Stimulated activated naive CD4-positive, alpha-beta T cell treated with Interleukin-2 at 50 U/mL for 16 hours (primary cell): ENCODE measurements around the gene GNPTG.
"Not testable (repeated sequence)": the region's sequence is repeated elsewhere in the genome, so short reads cannot be mapped to it uniquely, and the experiment has no call there.

Experiments
- DNase-seq: peaks from one replicate; lab custom pipeline; 2025; lab: John Stamatoyannopoulos, UW

Gene GNPTG

DNA sequence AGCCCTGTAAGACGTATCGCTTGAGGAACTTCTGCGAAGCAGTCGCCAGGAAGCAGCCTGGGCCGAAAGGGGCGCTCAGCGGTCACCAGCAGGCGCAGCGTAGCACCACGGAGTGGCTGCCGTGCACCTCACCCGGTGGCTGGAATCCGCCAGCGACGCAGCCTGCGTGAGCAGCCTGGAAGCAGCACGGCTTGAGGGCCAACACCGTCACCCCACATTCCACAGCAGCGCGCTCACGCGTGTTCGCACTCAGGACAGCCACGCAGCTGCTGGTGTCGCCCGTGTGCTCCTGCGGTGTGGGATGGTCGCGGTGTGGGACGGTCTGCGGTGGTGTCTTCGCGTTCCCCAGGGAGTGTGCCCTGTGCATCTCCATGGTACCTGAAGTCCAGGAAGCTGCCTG lies 32.7 kb upstream of the GNPTG start:
- DNase-seq = no peak

DNA sequence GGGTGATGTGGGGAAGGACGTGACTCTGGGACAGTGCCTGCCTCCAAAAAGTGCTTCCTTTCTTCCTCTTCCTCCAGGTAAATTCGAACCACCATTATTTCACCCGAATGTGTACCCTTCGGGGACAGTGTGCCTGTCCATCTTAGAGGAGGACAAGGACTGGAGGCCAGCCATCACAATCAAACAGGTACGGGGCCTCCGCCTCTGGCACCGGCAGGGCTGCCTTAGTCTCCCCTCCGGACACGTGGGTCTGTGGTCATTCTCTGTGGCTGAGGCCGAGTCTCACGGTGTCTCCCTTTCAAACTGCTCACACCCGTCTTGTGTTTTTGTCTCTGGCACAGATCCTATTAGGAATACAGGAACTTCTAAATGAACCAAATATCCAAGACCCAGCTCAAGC lies 31.6 kb upstream of the GNPTG start:
- no peak for DNase-seq

DNA sequence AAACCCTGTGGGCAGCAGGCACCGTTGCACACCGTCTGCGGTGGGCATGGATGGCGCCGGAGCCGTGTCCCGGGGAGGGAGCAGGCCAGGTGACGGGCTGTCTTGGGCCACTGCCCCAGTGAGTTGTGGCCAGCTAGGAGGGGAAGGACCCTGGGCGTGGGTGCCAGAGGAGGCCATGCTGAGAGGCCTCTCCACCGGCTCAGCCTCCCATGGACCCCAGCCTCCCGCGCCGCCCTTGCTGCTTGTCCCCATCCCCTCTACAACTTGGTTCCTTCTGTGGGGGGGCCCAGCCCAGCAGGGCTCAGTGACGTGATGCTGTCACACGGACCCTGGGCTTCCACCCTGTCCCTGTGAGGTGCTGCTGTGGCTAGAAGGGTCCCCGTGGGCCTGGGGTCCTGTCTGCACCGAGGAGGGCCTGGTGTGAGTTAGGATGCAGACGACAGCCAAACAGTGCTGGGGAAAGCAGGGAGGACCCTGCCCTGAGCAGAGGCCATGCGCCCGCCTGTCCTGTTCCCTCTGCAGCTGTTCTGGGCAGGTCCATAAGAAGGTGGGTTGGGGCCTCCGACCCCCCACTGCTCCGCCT lies 31.0 kb upstream of the GNPTG start:
- no peak for DNase-seq

DNA sequence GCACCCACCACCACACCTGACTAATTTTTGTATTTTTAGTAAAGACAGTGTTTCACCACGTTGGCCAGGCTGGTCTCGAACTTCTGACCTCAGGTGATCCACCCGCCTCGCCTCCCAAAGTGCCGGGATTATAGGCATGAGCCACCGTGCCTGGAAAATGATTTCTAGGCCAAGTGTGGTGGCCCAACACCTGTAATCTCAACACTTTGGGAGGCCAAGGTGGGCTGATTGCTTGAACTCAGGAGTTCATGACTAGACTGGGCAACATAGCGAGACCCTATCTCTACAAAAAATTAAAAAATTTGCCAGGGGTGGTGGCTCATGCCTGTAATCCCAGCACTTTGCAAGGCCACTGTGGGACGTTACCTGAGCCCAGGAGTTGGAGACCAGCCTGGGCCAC lies 29.3 kb upstream of the GNPTG start:
- no peak for DNase-seq

DNA sequence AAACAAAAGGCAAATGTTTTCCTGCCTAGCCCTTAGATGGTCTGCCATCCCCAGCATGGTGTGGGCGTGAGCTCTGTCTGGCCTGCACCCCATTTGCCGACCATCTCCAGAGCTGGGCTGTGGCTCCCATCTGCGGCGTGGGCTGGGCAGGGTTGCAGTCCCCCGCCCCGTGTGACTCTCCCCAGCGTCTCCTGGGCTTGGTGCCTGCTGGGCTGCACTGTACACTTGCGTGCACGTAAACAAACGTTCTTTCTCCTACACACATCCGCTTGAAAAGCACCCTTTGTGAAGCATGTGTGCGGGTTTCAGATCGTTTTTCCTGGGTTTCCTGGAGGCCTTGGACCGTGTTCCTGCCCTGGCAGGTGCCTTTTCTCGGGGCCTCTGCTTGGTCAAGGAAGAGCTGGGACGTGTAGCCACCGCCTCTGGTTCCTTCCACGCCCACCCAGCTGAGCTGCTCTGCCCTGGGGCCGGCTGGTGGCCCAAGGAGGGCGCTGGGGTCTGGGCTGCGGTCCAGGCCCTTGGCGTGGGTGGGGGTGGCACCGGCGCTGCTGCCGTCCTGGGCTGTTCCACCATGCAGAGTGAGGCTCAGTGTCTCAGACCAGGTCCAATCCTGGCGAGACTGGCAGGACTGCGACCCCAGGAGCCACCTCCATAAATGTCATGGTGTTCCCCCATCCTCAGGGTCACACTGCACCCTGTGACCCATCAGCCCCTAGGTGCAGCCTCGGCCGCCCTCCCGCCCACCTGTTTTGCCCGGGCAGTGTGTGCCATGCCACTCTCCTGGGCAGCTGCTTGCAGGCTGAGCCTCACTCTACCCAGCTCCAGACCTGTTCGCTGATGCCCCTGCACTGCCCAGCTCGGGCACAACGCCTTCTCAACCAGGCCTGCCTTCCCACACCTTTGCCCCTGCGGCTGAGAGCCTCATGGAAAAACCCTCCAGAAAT lies 28.2 kb upstream of the GNPTG start:
- DNase-seq = no peak

DNA sequence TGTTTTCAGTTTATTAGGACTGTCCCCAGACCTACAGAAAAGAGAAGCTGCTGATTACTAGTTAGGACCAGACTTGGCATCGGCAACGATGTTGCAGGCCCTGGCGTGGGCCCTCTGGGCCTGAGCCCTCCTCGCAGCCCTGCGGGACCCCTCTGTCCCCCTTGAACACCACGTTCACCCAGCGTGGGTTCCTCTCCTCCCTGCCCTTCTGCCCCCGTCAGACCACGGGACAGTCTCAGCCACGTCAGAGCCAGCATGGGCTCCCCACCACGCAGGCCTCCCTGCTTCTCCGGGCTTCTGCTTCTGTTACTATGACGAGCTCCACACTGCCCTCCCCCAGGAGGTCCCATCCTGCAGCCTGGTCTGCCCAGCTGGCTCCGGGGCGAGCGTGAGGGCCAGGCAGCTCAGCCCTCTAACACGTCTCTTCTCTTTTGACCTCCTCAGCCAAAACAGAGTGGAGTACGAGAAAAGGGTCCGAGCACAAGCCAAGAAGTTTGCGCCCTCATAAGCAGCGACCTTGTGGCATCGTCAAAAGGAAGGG lies 27.4 kb upstream of the GNPTG start:
- no peak for DNase-seq

DNA sequence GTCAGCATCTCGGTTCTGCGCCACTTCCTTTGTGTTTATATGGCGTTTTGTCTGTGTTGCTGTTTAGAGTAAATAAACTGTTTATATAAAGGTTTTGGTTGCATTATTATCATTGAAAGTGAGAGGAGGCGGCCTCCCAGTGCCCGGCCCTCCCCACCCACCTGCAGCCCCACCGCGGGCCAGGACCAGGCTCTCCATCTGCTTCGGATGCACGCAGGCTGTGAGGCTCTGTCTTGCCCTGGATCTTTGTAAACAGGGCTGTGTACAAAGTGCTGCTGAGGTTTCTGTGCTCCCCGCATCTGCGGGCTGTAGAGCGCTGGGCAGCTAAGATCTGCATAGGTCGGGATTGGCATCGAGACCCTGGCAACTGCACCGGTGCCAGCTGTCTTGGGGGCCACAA lies 26.5 kb upstream of the GNPTG start:
- DNase-seq = no peak

DNA sequence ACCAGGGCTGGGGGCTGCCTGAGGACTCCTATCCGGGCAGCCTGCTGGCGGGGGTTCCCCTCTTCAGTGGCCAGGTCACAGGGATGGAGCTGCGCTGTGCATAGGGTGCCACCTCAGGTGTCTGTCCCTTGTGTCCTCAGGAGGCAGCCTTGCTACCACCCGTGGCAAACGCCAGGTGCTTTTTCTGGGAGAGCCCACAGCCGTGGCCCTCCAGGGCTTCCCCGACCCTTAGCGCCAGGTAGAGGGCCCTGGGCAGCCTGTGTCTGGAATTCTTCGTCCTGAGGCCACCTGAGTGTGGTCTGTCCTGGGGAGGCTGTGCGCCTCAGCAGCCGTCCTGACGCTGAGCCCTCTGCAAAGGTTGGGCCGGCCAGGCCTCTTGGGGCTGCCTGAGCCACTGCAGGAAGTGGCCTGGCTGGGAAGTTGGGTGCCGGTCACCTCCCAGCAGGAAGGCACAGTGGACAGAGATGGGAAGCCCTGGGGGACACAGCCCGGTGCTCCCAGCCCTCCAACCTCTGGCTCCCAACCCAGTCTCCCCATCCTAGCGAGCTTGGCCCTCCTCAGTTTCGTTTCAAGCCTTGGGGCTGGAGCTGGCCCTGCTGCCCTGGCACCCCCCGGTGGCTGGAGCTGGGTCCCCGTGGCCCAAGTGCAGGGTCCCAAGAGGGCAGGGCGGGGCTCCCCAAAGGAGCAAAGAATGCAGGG lies 25.9 kb upstream of the GNPTG start:
- DNase-seq = no peak

DNA sequence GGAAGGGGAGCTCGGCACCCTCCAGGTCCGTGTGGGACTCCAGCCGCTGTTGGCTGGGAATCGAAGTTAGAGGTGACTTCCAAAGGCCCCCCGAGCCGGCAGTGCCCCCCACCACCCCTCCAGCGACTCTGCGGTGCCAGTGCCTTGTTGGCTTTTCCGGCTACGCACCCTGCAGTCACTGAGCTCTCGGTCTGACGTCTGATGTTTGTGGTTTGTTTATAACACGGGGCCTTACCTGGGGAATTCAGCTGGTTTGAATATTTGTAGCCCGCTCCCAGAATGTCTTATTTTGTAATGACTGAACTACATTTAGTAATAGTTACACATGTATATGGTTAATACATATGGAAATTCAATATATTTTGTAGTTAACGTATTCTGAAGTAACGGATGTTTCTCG lies 25.3 kb upstream of the GNPTG start:
- DNase-seq = no peak

DNA sequence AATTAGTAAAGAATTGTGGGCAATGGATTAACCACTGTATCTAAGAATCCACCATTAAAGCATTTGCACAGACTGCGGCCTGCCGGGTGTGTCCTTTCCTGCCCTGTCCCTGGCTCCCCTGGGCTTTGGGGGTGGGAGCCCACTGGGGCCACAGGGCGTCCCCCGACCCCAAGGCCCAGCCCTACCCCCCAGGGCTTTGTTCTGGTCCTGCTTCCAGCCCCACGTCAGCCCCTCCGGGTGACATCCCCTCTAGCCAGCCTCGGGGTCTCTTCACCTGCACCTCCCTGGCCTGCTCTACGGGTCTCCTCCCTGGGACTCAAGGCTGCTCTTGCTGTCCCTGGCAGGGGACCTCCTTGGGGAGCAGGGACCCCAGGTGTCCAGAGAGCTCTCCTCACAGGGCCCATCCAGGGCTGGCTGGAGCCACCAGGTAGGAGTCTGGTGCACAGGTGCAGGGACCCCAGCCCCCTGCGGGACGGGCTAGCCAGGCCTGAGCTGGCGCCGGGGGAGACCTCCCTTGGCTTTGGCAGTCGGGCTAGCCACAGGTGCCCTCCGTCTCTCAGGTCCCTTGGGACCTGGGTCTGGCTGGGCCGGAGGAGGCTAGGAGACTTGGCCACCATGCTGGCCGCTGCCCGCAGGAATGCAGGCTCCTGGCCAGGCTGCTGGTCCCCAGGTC lies 24.6 kb upstream of the GNPTG start:
- no peak for DNase-seq

DNA sequence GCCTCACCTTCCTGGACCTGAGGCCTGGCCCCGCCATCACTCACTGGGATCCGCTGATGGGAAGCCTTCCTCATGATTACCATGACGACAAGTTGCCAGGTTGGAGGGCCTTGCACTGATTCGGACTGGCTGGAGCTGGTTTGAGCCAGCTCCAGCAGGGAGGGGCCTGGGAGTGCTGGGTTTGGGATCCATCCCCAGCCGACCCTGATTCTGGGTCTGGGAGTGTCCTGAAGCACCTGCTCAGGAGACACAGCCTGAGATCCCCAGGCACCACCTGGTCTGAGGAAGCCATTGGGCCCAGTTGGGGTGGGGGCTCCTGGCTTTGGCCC lies 24.1 kb upstream of the GNPTG start:
- DNase-seq = no peak

DNA sequence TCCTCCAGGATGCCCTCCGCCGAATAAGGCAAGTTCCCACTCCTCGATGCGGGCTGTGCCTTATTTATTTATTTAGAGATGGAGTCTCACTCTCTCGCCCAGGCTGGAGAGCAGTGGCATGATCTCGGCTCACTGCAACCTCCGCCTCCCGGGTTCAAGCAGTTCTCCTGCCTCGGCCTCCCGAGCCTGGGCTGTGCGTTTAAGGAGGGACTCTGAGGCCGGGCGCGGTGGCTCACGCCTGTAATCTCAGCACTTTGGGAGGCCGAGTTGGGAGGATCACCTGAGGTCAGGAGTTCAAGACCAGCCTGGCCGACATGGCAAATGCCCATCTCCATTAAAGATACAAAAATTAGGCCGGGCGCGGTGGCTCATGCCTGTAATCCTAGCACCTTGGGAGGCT lies 23.6 kb upstream of the GNPTG start:
- not testable (repeated sequence) for DNase-seq

DNA sequence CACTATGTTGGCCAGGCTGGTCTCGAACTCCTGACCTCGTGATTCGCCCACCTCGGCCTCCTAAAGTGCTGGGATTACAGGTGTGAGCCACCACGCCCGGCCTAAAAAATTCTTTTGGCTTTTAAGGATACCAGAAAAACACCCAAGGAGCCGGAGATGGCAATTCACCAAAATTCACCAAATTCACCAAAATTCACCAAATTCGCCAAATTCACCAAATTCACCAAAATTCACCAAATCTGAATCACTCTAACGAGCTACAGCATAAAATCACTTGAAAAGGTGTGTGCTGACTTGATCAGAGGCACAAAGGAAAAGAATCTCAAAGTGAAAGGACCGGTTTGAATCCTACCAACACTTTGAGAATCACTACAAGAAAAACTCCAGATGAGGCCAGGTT lies 22.8 kb upstream of the GNPTG start:
- DNase-seq = not testable (repeated sequence)

DNA sequence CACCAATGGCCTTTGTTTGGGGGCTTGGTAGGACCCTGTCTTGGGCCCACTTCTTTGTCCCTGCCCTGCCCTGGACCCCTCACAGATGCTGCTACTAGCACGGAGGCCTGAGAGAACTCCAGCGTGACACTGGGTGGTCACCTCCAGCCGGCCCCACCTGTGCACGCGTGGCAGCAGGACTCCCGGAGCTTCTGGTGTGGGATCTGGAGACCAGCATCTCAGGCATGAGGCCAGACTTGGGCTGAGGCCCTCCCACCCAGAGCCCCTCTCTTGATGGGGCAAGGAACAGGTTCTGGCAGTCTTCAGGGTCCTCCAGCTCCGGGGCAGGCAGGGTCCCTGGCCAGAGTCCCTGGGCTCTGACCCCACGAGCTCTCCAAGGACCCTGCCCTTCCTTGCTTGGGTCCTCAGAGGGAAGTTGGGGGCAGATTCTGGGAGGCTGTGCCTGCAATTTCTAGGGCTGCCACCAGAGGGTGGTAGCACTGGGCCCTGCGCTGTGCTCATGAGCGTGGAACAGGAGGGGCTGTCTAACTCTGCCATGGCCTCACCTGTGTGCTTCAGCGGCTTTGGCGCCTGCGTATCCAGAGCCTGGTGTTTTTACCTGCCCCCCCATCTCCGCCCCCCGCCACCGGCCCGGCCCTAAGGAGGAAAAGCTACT lies 21.3 kb upstream of the GNPTG start:
- DNase-seq = no peak

DNA sequence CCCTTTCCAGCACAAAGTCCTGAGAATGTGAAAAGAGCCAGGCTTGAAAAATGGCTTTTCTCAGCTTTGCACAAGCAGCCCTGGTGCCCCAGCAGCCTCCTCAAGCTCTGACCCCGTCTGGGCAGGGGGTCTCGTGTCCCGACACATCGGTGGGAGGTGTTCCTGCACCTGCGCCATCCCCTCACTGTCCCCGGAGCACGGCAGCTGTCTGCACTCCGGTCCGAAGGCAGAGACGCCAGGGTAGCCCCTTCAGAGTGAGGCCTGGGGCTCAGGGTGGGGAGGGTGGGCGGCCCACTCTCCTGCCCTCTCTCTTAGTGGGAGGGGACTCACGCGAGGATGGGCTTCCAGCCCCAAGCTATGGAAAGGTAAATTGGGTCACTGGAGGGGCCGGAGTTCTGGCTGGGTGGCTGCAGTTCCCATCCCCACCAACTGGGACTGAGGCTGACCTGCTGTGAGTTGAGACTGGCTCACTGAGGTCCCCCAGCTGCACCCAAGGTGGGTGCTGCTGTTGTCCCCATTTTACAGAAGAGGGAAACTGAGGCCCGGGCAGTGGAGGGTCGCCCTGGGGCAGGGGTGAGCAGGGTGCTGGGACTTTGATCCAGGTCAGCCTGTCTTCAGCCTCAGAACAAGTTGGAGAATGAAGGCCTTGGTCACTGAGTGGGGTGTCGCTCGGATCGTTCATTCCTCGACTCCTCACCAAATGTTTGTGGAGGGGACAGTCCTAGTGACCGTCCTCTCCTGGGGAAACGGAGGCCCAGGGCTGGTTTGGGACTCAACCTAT lies 20.6 kb upstream of the GNPTG start:
- DNase-seq = no peak

DNA sequence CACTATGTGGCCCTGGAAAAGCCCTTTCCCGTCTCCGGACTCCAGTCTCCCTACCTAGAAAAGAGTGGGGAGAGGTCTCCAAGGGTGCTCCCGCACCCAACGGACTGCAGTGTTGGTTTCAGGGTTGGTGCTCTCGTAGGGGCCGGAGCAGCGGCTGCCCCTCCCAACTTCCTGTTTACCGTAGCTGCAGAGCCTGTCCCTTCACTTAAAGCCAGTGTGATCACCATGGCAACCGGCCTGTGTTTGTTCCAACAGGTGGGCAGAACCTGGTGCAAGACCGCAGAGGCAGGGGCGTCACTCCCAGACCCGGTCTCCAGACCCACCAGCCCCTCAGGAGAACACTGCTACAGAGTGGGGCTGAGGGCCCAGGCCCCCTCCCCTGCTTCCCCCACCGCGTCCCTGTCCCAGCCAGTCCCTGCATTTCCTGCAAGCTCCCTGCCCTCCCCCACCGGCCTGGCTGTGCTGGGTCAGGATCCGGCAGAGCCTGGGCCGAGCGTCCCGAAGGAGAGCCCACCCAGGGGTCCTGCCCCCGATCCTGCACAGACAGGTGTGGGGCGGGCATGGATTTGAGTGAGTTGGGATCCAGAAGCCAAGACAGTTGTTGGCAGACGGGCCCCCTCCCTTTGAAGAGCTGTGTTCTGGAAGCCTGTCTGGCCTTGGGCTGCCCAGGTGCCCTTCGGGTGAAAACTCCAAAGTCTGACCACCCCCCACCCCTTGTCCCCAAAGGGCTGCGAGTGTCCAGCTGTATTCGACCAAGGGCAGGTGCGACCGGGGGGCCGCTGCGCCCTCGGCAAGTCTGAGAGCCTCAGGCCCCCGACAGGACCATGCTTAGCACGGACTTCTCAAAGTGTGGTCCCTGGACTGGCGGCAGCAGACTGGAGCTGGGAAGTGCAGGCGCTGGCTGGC lies 19.8 kb upstream of the GNPTG start:
- peak; percentile 16 for DNase-seq

DNA sequence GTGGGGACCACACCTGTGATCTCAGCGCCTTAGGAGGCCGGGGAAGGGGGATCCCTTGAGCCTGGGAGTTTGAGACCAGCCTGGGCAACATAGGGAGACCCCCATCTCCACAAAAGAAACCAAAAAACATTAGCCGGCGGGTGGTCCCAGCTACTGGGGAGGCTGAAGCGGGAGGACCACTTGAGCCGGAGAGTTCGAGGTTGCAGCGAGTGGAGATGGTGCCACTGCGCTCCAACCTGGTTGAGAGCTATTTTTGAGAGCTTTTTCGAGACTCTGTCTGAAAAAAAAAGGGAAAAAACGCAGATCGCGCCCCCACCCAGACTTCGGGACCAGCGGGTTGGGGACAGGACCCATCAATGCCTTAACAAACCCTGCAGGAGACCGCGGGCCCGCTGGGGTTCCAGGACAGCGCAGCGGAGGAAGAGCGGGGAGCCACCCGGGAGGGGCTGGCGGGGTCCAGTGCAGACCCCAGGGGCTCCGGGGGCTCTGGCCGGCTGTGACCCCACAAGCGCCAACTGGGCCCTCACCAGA lies 19.0 kb upstream of the GNPTG start:
- no peak for DNase-seq

DNA sequence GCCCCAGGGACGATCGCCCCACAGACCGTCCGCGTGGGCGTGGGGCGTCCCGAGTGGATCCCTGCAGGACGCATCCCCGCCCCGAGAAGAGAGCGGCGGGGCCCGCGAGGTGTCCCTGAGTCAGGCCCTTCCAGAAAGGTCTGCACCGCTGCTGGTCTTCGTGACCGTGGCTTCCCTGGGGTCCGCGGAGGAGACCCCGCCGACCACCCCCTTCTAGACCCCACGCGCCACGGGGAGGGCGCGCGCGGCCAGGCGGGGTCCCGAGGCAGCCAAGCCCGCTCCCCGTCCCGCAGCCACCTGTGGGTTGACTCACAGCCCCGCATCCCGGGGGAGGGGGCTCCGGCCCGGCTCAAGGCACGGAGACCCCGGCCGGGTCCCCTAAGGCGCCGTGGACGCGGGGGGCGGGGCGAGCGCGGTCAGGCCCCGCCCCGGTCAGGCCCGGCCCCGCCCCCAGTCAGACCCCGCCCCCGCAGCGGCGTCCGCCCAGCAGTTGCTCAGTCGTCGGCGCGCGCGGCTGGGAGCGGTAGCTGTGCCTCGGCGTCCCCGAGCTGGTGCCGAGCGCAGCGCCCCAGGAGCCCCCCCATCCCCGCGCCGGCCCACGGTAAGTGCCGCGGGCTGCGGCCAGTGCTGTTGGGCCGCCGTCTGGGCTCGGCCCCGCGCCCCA lies 18.4 kb upstream of the GNPTG start, which contains the start of gene BAIAP3:
Gene BAIAP3, plus strand, starts transcription at position 497 of the 664 bp plus-strand sequence. CDS start 4,905 bp downstream, outside the sequence.
- peak; percentile 27 for DNase-seq
